GM19023 (cell line): ENCODE results near the gene RAB27A.
"Not testable (repeated sequence)": the region's sequence is repeated elsewhere in the genome, so short reads cannot be mapped to it uniquely, and the experiment has no call there.

Source experiments
- ATAC-seq: cut with Tn5 transposase; IDR thresholded peaks from one replicate; pipeline ENCODE4 v1.9.1; 2021; ENCODE audit warnings: mild to moderate bottlenecking, moderate library complexity; ENCODE audit not compliant: unreplicated experiment

RAB27A gene

DNA sequence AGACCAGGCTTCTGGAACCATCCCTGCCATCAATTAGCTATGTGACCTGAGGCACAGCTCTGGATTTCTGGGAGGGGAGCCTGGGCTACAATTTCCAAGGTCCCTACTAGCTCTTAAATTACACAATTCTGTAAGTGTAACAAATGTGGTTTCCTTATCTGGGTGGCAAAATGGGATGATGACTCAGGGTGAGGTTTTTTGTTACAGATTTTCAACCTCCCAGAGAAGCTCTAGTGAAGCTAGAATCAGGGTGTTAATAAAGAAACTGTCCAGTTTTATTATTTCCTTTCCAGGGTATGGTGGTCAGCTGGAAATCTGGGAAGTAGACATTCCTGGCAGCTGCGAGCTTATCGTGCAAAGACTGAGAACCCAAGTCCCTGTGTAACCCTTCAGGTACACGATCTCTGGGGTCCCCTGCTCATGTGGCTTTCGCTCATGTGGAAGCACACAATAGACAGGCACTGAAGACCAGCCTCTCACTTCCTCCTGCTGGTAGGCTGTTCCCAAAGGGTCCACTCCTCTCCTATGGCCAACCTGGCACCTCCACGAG lies 7.3 kb downstream of the RAB27A start:
- no peak for ATAC-seq

DNA sequence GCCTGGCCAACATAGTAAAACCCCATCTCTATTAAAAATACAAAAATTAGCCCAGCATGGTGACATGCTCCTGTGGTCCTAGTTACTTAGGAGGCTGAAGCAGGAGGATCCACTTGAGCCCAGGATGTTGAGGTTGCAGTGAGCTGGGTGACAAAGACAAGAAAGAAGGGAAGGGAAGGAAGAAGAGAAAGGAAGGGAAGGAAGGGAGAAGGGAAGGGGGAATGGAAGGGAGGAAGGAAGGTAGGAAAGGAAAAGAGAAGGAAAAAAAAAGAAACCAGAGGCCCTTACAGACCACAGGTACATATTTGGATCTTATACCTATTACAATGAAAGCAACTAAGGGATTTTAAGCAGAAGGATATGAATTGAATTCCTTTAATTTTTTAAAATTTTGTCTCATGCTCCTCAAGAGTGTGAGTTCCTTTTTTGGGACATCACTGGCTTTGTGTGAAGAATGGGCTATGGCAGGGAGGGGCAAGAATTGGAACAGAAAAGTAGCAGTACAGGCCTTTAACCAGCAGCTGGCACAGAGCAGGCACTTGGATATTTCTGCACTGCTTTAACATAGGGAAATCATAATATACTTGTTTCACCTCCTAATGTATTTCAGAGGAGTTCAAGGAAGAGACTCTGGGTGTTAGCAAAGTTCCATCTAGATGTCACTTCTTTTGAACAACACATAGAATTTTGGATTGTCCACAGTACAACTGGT lies 7.9 kb downstream of the RAB27A start:
- ATAC-seq = no peak

DNA sequence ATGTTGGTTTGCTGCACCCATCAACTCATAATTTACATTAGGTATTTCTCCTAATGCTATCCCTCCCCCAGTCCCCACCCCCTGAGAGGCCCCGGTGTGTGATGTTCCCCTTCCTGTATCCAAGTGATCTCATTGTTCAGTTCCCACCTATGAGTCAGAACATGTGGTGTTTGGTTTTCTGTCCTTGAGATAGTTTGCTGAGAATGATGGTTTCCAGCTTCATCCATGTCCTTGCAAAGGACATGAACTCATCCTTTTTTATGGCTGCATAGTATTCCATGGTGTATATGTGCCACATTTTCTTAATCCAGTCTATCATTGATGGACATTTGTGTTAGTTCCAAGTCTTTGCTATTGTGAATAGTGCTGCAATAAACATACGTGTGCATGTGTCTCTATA lies 9.0 kb downstream of the RAB27A start:
- ATAC-seq = not testable (repeated sequence)

DNA sequence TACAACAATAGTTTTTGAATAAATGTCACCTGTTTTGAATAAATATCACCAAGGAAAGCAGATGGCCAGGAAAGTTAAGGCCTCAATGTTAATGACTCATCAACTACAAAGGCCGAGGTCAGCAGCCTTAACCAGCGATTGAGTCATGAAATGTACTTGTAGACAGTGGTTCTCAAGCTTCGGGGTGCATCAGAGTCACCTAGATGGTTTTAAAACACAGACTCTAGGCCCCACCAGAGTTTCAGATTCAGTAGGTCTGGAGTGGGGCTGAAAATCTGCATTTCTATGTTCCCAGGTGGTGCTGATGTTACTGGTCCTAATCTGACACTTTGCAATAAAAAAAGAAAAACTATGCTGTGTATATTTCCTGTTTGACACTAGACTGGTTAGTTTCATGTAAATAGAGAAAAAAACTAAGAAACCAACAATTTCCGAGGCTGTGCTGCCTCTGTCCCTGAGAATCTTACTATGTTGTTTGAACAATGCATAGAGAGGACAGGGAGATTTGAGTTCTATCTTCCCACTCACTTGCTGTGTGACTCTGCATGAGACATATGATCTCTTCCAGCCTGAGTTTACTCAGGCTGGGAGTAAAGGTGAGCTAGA lies 9.8 kb downstream of the RAB27A start:
- peak; percentile 87 for ATAC-seq

DNA sequence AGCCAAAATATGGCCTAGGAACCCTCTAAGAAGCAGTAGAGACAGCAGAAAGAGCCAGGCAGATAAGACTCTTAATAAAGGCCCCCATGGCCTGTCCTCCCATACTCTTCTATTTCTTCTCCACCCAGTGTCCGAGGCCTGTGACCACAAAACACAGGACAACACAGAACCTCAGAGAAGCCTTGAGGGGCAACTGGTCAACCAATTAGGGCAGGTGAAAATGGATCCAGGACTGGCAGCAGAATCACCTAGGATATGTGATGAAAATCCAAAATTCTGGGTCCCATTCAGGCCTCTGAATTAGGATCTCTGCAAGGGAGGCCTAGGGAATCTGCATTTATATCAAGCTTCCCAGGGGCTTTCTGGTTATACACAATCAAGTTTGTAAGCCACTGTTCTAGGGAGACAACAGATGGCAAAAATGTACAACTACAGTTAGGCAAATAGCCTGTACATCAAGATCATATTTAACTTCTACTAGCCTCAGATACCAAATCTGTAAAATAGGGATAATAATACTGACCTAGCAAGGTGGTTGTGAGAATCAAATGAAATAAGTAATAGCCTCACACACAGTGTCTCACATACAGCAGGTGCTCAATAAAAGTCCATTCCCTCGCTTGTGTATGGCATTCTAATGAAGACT lies 10.4 kb downstream of the RAB27A start:
- no peak for ATAC-seq

DNA sequence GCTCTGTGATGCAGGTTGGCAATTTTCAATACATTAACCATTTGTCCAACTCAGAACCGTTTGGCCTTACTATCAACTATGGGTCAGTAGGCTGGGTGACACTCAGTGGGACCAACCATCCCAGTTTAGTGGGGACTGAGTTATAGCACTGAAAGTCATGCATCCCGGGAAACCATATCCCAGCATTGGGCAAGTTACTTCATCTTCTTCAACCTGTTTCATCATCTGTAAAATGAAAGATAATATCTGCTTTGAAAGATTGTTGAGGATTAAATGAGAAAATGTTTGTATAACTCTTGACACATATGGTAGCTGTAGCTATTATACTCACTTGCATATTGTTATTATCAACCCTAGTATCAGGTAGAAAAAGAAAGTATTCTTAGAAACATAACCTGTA lies 11.9 kb downstream of the RAB27A start:
- ATAC-seq = no peak

DNA sequence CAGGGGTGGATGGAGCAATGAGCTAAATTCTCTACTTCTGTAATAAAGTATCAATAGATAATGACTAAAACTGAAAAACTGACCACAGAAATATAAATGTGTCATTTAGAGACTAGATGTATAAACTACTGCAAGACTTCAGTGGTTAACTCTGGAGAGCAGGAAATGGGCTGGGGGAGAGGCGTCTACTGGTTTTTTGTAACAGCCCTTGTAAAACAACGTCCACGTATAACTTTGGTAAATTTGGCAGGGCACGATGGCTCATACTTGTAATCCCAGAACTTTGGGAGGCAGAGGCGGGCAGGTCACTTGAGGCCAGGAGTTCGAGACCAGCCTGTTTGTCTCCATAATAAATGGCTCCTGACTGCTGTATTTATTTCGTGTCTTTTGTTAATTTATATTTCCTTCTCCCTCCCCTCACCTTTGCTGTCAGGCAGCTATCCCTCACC lies 12.5 kb downstream of the RAB27A start:
- peak; percentile 42 for ATAC-seq

DNA sequence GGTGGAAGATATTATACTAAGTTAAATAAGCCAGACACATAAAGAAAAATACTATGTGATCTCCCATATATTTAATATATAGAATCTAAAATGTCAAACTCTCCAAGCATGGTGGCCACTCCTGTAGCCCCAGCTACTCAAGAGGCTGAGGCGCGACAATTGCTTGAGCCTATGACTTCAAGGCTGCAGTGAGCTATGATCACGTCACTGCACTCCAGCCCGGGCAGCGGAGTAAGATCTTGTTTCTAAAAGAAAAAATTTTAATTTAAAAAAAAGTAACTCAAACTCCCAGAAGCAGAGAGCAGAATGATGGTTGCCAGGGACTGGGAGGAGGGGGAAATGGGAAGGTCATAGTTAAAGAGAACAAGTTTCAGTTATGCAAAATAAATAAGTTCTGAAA lies 13.3 kb downstream of the RAB27A start:
- ATAC-seq = no peak

DNA sequence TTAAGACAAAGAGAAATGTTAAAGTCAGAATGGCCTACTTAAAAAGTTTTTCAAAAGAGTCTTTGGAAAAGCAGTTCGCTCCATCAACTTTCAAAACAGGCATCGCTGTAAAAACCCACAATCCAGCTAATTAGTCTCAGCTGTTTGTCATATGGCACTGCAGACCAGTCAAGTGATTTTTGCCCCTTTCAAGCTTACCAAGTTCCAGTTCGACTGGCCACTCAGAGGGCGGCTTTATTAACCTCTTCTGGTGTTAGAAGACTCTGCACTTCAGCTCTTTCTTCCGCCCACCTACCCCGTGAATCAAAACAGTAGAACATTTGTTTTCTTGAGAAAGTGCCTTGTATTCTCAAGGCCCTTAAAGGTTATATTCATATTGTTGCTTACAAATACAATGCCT lies 19.3 kb downstream of the RAB27A start:
- no peak for ATAC-seq

DNA sequence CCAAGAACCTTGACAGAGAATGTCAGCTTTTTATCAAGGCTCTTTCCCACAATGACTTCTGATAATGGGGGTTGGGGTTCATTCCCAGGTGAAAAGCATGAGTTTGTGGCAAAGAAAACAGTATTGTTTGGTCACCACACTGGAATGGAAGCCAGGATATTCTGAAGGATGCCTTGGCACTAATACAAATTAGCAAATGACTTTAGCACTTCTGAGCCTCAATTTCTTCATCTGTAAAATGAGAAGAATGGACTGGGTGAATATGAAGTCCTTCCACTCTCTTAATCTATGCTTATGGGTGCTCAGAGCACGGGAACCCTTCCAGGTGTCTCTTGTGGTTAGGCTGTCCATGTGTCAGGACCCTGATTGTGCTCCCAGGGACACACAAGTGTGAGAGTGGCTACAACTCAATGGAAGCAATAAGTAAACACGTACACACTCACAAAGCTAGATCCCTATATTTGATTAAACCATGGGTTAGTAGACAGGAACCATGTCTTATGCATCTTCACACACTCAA lies 21.4 kb downstream of the RAB27A start:
- ATAC-seq = no peak

DNA sequence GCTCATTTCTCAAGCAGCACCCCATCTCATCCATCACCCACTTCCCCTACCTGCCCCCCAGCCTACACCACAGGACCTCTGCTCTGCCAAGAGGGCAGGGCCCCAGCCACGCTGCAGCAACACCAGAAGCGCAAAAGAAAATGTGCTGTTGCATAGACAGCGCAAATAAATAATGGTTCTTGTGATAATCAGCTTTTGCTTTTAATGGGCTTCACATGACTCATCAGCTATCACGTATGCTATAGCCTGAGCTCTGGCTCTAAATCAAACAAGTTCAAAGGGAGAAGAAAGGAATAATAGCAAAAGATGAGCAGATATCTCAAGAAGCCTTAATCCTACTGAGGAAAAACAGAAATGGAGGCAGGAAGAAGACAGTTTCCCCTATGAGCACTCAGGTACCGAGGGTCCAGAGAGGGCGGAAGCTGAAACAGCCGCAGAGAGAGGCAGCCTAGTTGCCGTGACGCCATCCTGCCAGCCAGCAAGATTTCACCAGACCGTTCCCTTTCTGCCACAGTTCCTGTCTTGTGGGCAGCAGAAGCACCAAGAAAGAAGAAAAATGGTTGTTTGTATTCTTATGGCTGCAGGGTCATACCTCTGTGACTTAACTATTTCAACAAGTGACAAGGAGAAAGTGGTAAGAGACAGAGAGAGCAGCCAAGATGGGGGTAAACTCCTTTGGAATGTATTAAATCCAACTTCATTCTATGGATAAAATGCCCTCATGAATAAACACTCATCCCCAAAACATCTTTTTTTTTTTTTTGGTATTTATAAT lies 22.0 kb downstream of the RAB27A start:
- peak; percentile 94 for ATAC-seq

DNA sequence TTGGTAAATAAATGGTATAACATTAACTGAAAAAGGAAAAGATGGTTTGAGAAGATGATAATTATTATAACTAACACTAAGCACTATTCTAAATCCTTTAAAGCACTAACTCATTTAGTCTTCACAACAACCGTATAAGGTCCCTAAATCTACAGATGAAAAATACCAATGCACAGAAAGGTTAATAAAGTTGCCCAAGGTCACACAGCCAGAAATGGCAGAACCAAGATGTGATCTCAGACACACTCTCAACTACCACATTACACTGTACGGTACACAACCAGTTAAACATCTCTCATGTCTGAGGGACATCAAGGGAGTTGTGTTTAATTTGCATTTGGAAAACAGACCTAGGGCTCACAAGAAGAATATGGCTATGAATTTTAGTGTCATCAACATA lies 23.1 kb downstream of the RAB27A start:
- ATAC-seq = no peak

DNA sequence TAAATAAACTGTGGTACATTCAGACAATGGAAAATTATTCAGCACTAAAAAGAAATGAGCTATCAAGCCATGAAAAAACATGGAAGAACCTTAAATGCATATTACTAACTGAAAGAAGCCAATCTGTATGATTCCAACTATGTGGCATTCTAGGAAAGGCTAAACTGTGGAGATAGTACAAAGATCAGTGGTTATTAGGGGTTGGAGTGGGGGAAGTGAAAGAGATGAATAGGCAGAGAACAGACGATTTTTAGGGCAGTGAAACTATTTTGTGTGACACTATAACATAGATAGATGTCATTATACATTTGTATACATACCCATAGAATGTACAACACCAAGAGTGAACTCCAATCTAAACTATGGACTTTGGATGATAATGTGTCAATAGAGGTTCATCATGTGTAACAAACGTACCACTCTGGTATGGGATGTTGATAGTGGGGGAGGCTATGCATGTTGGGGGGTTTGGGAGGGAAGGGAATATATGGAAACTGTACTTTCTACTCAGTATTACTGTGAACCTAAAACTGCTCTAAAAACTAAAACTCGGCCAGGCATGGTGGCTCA lies 29.0 kb downstream of the RAB27A start:
- ATAC-seq = no peak

DNA sequence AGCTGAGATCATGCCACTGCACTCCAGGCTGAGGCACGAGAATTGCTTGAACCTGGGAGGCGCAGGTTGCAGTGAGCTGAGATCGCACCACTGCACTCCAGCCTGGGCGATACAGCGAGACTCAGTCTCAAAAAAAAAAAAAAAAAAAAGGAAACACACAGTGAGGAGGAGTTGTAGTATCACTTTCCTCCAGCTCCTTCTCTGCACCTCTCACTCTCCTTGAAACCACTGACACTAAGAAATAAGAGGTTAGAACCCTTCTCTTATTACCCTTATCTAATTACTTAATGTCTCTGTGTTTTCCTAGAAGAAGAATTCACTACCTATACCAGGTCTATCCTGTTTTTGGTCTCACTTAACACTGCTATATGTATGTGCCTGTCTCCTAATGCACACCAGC lies 31.7 kb downstream of the RAB27A start:
- ATAC-seq = no peak

DNA sequence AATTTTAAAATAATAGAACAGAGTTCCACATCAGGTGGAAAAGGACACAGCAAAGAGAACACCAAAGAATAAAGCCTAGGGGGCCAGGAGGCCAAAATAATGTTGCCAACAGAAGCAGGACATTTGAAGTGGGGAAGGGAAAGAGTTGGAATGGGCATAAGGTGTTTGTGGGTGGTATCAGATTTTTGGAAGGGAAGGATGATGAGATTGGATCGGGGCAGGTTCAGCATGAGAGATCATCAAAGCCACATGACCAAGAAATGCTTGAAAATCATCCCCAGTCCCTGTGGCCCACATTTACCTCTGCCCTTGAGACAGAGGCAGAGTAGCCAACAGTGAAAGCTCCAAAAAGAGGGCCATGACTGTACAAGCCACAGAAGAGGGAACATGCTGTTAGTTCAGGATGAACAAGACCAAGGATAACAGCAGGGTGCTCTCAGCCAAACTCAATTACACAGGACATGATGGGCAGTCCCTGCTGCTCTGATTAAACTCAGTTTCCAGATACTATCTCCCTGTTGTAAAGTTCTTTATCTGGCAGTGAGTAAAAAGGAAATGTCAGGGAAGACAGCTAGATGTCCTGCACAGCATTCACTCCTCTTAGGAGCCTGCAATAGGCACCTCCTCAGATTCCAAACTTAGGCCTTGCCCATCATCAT lies 32.5 kb downstream of the RAB27A start:
- ATAC-seq = no peak

DNA sequence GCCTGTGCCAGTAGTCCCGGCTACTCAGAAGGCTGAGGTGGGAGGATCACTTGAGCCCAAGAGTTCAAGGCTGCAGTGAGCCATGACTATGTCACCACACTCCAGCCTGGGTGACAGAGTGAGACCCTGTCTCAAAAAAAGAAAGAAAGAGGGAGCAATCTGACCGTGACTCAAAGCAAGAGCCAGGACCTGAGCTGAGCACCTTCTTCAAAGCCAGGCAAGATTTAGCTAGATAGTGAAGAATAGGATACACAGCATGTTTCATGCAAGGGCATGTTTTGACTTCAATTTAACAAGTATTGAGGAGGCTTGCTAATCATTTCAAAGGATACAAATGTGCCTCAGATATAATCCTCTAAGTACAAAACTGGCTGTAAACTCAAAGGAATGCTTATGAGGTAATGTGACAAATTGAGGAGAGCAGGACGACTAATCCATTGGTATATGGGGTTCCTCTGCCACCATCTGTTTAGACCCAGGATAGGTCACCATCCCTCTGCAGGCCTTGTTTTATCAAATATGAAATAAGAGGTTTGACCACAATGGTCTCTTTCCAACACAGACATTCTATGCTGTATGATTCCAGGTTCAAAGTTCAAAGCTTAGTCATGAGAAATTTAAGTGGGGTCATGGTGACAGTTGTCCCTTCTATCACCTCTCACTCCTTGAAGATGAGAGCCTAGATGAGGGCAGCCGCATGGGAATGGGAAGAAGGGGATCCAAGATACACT lies 33.2 kb downstream of the RAB27A start:
- ATAC-seq = no peak

DNA sequence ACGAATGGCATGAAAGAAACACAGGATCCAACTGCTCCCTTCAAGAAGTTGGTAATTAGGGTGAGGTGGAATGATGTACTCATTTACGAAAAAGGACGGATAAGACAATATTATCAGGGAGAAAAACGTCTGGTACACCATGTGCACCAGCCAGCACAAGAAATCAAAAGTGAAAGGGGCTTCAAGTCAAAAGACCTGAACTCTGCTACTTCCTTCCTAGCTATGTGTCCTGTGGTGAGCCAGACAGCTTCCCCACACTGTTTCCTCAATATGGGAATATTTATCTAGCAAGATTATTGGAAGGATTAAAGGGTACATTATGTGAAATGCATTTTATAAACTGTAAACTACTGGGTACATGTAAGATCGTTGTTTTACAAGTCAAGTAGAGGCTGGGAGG lies 33.9 kb downstream of the RAB27A start:
- ATAC-seq = peak; percentile 46

DNA sequence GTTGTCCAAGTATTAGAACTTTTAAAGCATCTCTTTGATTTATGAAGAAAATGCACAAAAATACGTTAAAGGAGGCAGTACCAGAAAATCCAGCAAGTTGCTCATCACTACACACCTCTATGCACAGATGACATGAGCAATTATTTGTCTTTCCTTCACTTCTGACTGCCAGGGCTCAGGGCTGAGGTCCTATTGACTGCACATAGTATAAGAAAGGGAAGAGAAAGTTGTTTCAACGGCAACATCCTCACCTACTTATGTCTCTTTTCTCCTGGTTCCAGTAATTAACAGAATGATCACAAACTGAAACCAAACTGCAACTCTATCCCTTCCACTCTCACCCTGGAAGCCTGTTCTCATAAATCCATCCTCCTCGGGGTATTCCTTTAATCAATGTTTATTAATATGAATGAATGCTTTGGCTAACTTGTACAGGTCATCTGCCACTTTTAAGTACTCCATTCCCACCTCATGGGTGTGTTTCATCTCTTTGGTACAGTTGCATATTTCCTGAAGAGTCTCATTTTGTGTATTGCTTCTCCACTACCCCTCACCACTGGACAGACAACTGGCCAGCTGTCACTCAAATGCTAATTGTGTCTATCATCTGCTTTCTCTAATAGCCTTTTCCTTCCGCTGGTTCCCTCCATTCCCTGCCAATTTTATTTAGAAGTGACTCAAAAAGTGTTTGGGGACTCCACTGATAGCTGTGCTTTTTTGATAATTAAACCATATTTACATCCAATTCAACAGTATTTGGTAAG lies 34.5 kb downstream of the RAB27A start:
- no peak for ATAC-seq

DNA sequence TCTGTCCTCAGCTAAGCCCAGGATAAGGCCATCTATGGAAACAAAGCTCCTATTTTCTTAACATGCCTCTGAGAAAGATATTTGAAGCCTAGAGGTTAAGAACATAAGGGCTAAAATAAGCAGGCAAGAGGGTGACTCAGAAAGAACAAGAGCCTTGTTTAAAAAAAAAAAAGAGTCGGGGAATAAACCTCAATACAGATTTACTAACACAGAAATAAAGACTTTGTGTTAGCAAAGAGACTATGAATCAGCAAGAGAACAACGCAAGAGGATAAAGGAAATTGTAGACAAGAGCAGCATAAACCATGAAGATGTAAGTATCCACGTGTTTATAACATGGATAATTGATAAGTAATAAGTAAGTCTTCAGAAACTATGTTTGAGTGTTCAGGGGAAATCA lies 36.0 kb downstream of the RAB27A start:
- no peak for ATAC-seq
